ENCODE results near the gene ZC3H7B.

DNA sequence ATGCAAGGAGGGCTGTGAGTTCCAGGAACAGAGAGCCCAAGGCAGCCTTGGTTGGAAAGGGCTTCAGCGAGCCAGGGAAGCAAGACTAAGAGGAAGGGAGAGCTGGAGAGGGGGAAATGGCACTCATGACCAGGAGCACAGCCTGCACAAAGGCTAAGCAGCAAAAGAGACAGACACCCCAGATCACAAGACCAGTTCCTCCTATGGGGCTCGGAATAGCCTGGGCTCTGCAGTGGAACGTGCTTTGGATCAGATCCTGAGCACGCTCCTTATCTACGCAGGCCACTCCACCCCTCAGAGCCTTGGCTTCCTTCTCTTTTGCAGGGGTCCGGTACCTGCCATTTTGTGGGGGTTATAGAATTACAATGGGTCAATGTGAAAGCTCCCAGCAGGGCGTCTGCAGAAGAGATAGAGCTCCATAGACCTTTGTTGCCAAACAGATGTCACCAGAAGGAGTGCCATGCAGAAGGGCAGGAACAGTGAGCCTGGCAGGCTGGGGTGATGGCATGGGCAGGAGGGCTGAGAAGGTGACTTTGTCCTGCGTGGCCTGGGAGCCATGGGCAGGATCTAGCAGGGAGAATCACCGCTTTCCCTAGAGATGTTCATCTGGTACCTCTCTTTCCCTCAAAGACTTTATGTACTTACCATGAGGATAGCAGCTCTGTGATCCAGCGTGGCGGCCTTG, 33.8 kb downstream of the ZC3H7B start:
- TF ChIP-seq, protein P1, sequence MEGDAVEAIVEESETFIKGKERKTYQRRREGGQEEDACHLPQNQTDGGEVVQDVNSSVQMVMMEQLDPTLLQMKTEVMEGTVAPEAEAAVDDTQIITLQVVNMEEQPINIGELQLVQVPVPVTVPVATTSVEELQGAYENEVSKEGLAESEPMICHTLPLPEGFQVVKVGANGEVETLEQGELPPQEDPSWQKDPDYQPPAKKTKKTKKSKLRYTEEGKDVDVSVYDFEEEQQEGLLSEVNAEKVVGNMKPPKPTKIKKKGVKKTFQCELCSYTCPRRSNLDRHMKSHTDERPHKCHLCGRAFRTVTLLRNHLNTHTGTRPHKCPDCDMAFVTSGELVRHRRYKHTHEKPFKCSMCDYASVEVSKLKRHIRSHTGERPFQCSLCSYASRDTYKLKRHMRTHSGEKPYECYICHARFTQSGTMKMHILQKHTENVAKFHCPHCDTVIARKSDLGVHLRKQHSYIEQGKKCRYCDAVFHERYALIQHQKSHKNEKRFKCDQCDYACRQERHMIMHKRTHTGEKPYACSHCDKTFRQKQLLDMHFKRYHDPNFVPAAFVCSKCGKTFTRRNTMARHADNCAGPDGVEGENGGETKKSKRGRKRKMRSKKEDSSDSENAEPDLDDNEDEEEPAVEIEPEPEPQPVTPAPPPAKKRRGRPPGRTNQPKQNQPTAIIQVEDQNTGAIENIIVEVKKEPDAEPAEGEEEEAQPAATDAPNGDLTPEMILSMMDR (conservative IDR thresholded peaks at IDR 0.05), result no peak
- TF ChIP-seq EZH2 (IDR thresholded peaks at IDR 0.05; ENCODE audit: low read depth), result no peak

All from PC-9 (cell line).